A549 (cell line): Measurements from ENCODE around the gene CTXN1. TPM values are rescaled to one million over a fixed set of nuclear protein-coding genes. Genes with fewer than 3 reads are reported as not detected.

Experiments used
- ATAC-seq, 2 experiments: fragments of 200-7000 bp in 1 of 2; fragments of >200 bp in 1 of 2; cut with Nextera tagmentation in 1 of 2; cut with Tn5 transposase in 1 of 2; 3 replicates each; pipeline versions ENCODE4 v1.8.0 to v1.9.1; 2018 to 2020; ENCODE audit warnings: mild to moderate bottlenecking in 1 of 2, moderate library complexity in 1 of 2
- CTCF ChIA-PET: fragments of 300-600 bp; sonication (Branson Sonifier 250); formaldehyde crosslinking; extraction: SDS; loops from one replicate; lab custom pipeline; 2021; ENCODE audit warnings: antibody characterized with exemption, inconsistent platforms; lab: Yijun Ruan, JAX
- POLR2A ChIA-PET: fragments of 350-600 bp; formaldehyde crosslinking; extraction: SDS; loops from one replicate; lab custom pipeline; 2021; ENCODE audit warnings: antibody characterized with exemption, inconsistent platforms; lab: Yijun Ruan, JAX
- DNase-seq, 2 experiments: peaks; one replicate each; pipeline versions ENCODE4 v3.0.0 to v3.0.0-alpha.2; 2011 to 2016; ENCODE audit warnings: low read depth in 1 of 2, low spot score in 1 of 2
- FAIRE-seq: peaks from 2 replicates; lab custom pipeline; 2011; peaks lifted over from hg19 to GRCh38; lab: Jason Lieb, UNC
- H3K27ac ChIP-seq, 2 experiments: fragments of >200 bp; sonication (Bioruptor Twin); formaldehyde crosslinking; 3 replicates each; pipeline ENCODE4 v1.5.1; 2016 to 2017
- H3K4me1 ChIP-seq: fragments of >200 bp; sonication (Bioruptor Twin); formaldehyde crosslinking; 3 replicates; pipeline ENCODE4 v1.6.1; 2016
- H3K4me2 ChIP-seq: fragments of >200 bp; sonication (Bioruptor Twin); formaldehyde crosslinking; 3 replicates; pipeline ENCODE4 v1.6.1; 2016
- H3K4me3 ChIP-seq: fragments of >200 bp; sonication (Bioruptor Twin); formaldehyde crosslinking; 3 replicates; pipeline ENCODE4 v1.5.1; 2016
- H3K9me3 ChIP-seq: fragments of >200 bp; sonication (Bioruptor Twin); formaldehyde crosslinking; 3 replicates; pipeline ENCODE4 v1.6.1; 2016
- GATA3 ChIP-seq: IDR thresholded peaks from 2 replicates; pipeline ENCODE4 v1.6.1; 2012; ENCODE audit warnings: borderline replicate concordance
- HOXB13 ChIP-seq: fragments of 250-450 bp; sonication (Bioruptor Pico); IDR thresholded peaks from 2 replicates; pipeline ENCODE4 v1.5.0; 2020; ENCODE audit warnings: low read depth, mild to moderate bottlenecking, moderate library complexity
- HOXB5 ChIP-seq: fragments of 250-450 bp; sonication (Bioruptor Pico); IDR thresholded peaks from 2 replicates; pipeline ENCODE4 v1.5.0; 2020; ENCODE audit warnings: mild to moderate bottlenecking, moderate library complexity
- JUN ChIP-seq, 2 experiments: fragments of >200 bp; sonication (Bioruptor Twin); formaldehyde crosslinking; IDR thresholded peaks; 2 replicates in 1 of 2; 3 replicates in 1 of 2; pipeline ENCODE4 v1.6.1; 2016 to 2017
- KDM1A ChIP-seq: fragments of 200-600 bp; sonication (generic); IDR thresholded peaks from 2 replicates; pipeline ENCODE4 v1.6.1; 2016; ENCODE audit warnings: low read depth, mild to moderate bottlenecking
- NPAS2 ChIP-seq: fragments of 250-450 bp; sonication (Bioruptor Pico); IDR thresholded peaks from 2 replicates; pipeline ENCODE4 v1.8.0; 2022; ENCODE audit warnings: mild to moderate bottlenecking, moderate library complexity, borderline replicate concordance
- NR3C1 ChIP-seq: fragments of >200 bp; sonication (Bioruptor Twin); formaldehyde crosslinking; IDR thresholded peaks from 3 replicates; pipeline ENCODE4 v1.6.1; 2017
- POLR2A ChIP-seq: IDR thresholded peaks from 2 replicates; pipeline ENCODE4 v1.6.1; 2012; ENCODE audit warnings: mild to moderate bottlenecking, low read length
- POLR2AphosphoS2 ChIP-seq: conservative IDR thresholded peaks from 2 replicates; pipeline ENCODE4 v1.6.1; 2012; ENCODE audit warnings: low read length, improper control_type of control experiment, inconsistent platforms
- RFX5 ChIP-seq: fragments of 450-650 bp; IDR thresholded peaks from 2 replicates; pipeline ENCODE4 v1.7.1; 2014; ENCODE audit warnings: antibody characterized with exemption, mild to moderate bottlenecking, moderate library complexity
- SMC3 ChIP-seq: fragments of >200 bp; sonication (Bioruptor Twin); formaldehyde crosslinking; IDR thresholded peaks from 3 replicates; pipeline ENCODE4 v1.6.1; 2018; ENCODE audit warnings: inconsistent platforms
- SREBF2 ChIP-seq: fragments of 450-650 bp; IDR thresholded peaks from 2 replicates; pipeline ENCODE4 v1.6.1; 2014; ENCODE audit warnings: mild to moderate bottlenecking, moderate library complexity
- TP53 ChIP-seq: fragments of 250-450 bp; sonication (Bioruptor Pico); IDR thresholded peaks from 2 replicates; pipeline ENCODE4 v1.5.0; 2021; ENCODE audit warnings: mild to moderate bottlenecking, moderate library complexity
- WGBS: methylation state at CpG from one replicate; pipeline ENCODE4 v1.1.6; 2017; ENCODE audit errors: missing lambda C conversion rate; 5-methylcytosine and 5-hydroxymethylcytosine counted together
- polyA plus RNA-seq, 4 experiments: library from polyadenylated mRNA; depleted of rRNA in 3 of 4; stranded (reverse); fragments of >200 nt; fragmentation: RNase III in 1 of 4; extraction: RNeasy Plus Mini Kit Qiagen cat#74134 plus additional on column Dnase treatment in 1 of 4; gene quantifications; 2 replicates in 3 of 4; 3 replicates in 1 of 4; pipeline ENCODE4 v1.2.3, GENCODE V29; 2011 to 2017
- TF ChIP-seq, protein P1 (sequence below): fragments of >200 bp; sonication (Bioruptor Twin); formaldehyde crosslinking; IDR thresholded peaks from 3 replicates; pipeline ENCODE4 v1.6.1; 2016
- TF ChIP-seq, protein P2 (sequence below): fragments of 150-350 bp; IDR thresholded peaks from 2 replicates; pipeline ENCODE4 v1.6.1; 2014; ENCODE audit warnings: low read depth, mild to moderate bottlenecking, low read length
- TF ChIP-seq, protein P3 (sequence below): IDR thresholded peaks from 2 replicates; pipeline ENCODE4 v1.6.1; 2012; ENCODE audit warnings: low read depth, borderline replicate concordance
- TF ChIP-seq, protein P4 (sequence below): IDR thresholded peaks from 2 replicates; pipeline ENCODE4 v1.6.1; 2012

CTXN1 gene
- polyA plus RNA-seq, 2 of the 4 experiments (the other 2 are of a cell fraction), result 1.2 to 9.9 TPM

DNA sequence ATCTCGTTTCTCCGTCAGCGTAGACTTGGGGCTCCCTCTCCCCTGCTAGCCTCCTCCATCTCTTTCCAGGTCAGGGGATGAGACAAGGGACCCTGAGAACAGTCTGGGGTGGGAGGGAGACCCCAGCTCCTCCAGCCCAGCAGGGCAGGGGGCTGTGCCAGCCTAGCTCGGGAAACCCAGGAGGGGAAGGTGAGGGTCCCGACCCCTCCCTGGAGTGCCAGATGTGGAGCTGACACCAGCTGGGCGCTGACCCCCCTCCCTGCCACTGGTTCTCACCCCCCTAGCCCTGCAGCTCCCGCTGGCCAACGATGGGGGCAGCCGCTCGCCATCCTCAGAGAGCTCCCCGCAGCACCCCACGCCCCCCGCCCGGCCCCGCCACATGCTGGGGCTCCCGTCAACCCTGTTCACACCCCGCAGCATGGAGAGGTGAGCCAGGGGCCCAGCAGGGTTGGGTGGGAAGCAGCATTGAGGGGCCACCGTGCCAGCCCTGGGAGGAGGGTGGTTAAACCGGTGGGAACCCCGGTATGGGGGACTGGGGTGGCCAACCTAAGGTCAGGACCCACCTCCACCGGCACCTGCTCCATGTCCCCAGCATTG is 16.4 kb downstream of the CTXN1 start:
- ATAC-seq (no peak), DNase-seq (no peak), FAIRE-seq (no peak)
- POLR2A ChIA-PET, result no interaction called here
- peaks cover 8% of the 10 kb centered on the region for H3K4me1 ChIP-seq
- 82% methylated on average over 4 of the region's 21 CpGs for WGBS
- H3K9me3 ChIP-seq, result no peaks in the 10 kb centered on the region
- H3K4me3 ChIP-seq, result no peak overlapping the region
- CTCF ChIA-PET, result interaction anchor here (1.4 to 2.2 kb wide), 2 partner anchors 8 to 41 kb away, joined by 4 to 14 read pairs; no protein-coding TSS in a partner anchor
- TF ChIP-seq JUN (IDR thresholded peaks at IDR 0.05) (no peak), KDM1A (no peak), HOXB13 (CRISPR knock-in tag) (no peak)
- TF ChIP-seq, protein P1, sequence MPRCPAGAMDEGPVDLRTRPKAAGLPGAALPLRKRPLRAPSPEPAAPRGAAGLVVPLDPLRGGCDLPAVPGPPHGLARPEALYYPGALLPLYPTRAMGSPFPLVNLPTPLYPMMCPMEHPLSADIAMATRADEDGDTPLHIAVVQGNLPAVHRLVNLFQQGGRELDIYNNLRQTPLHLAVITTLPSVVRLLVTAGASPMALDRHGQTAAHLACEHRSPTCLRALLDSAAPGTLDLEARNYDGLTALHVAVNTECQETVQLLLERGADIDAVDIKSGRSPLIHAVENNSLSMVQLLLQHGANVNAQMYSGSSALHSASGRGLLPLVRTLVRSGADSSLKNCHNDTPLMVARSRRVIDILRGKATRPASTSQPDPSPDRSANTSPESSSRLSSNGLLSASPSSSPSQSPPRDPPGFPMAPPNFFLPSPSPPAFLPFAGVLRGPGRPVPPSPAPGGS, result no peak
- TF ChIP-seq, all 56 proteins: peak for 0
- Histone ChIP-seq H3K4me2 (no peak overlapping the region), H3K27ac (no peak overlapping the region)

DNA sequence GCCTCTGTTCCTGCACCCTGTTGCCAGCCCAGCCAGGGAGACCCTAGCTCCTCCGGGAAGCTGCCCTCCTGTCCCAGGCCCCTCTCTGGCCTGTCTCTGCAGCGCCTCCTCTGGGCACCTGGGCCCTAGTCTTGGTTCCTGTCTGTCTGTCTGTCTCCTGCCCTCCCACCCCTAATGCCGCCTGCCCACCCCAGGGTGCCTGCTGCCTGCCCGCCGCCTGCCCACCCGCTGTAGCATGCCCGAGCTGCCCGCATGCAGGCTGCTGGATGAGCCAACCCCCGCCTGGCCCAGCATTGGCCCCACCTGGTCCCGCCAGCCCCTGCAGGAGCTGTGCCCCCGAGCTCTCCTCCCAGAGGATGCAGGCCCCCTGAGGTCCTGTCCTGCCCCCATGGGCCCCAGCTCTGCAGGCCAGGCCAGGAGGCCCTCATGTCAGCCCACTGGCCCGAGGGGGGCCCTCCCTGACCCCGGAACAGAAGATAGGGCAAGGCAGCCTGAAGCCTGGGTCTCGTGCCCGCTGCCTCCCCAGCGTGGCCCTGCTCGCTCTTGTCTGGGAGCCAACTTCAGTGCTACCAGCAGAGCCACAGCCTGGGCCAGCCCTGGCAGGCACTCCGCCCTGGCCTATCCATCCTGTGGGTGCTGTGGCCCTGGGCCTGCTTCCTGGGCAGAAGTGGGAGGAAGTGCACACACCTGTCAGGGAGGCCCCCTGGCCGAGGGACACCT is 17.0 kb downstream of the CTXN1 start:
- FAIRE-seq, result no peak
- peak; percentile 7 to 46; a peak in 3 of 6 replicates for ATAC-seq
- DNase-seq, result no peak
- WGBS, result 80% methylated on average over 2 of the region's 19 CpGs
- TF ChIP-seq, protein P2, sequence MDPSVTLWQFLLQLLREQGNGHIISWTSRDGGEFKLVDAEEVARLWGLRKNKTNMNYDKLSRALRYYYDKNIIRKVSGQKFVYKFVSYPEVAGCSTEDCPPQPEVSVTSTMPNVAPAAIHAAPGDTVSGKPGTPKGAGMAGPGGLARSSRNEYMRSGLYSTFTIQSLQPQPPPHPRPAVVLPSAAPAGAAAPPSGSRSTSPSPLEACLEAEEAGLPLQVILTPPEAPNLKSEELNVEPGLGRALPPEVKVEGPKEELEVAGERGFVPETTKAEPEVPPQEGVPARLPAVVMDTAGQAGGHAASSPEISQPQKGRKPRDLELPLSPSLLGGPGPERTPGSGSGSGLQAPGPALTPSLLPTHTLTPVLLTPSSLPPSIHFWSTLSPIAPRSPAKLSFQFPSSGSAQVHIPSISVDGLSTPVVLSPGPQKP, result no peak
- TF ChIP-seq HOXB5, result no peak
- no peak for TF ChIP-seq SREBF2
- no peak for TF ChIP-seq GATA3
- no peak for TF ChIP-seq TP53 (CRISPR knock-in tag)
- no peak for TF ChIP-seq SMC3
- TF ChIP-seq, protein P3, sequence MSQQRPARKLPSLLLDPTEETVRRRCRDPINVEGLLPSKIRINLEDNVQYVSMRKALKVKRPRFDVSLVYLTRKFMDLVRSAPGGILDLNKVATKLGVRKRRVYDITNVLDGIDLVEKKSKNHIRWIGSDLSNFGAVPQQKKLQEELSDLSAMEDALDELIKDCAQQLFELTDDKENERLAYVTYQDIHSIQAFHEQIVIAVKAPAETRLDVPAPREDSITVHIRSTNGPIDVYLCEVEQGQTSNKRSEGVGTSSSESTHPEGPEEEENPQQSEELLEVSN, result no peak
- no peak for TF ChIP-seq JUN (IDR thresholded peaks at IDR 0.05)
- TF ChIP-seq, protein P4, sequence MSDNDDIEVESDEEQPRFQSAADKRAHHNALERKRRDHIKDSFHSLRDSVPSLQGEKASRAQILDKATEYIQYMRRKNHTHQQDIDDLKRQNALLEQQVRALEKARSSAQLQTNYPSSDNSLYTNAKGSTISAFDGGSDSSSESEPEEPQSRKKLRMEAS, result no peak
- TF ChIP-seq NPAS2 (CRISPR knock-in tag), result no peak
- no peak for TF ChIP-seq POLR2A
- no peak for TF ChIP-seq NR3C1
- no peak for TF ChIP-seq POLR2AphosphoS2
- TF ChIP-seq RFX5, result no peak
- TF ChIP-seq, protein P1, result no peak
- Histone ChIP-seq H3K4me1 (peaks cover 8% of the 10 kb centered on the region), H3K4me2 (no peak overlapping the region), H3K4me3 (no peak overlapping the region), H3K9me3 (no peaks in the 10 kb centered on the region), H3K27ac (no peak overlapping the region)
- POLR2A ChIA-PET, result interaction anchor here (0.8 kb wide), 1 partner anchor 12 kb away, joined by 3 read pairs; the partner anchor contains the start of gene SNAPC2
- CTCF ChIA-PET, result interaction anchor here (0.8 to 2.2 kb wide), 4 partner anchors 9 to 39 kb away, joined by 3 to 14 read pairs (median 3); no protein-coding TSS in a partner anchor
